Left forelimb (tissue), 1 donor: ENCODE results near the gene PDZD8.
"Not testable (repeated sequence)": the region's sequence is repeated elsewhere in the genome, so short reads cannot be mapped to it uniquely, and the experiment has no call there.

ENCODE experiments used
- DNase-seq: peaks from one replicate; pipeline ENCODE4 v3.0.0-alpha.2; 2018; ENCODE audit warnings: low spot score

PDZD8 gene

GRCh38 chr10:117348236-117348635 lies 27.0 kb downstream of the PDZD8 start:
- DNase-seq = no peak

DNA sequence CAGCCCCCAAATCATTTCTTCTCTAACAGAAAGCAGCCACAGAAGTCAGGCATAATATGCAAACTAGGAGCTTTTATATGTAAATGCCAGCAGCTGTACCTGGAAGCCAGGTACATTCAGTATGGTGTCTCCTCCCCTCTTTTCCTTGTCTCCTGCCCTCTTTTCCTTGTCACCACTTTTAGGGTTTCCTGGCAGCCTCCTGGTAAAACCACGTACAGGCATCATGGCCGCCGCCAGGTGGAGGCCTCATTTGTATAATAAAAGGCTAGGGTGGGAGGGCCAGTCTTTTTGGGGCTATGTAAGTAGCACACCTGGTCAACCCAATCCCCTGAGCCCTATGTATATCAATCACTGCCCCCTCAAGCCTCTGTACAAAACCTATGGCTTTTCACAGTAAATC lies 28.7 kb downstream of the PDZD8 start:
- no peak for DNase-seq

- DNase-seq = no peak
Measured at GRCh38 chr10:117345143-117345542, 30.1 kb downstream of the PDZD8 start.

DNA sequence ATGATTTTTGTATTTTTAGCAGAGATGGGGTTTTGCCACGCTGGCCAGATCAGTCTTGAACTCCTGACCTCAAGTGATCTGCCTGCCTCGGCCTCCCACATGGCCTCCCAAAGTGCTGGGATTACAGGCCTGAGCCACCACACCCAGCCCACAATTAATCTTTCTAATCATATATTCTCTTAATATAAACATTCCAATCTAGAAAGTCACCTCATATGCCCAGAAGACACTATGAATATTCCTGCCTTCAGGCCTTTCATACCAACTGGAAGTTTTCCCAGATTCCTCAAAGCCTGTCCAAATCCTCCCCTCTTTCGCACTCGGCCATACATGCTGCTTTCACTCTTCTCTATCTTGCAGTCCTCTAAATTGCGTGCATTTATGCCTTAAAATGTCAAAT lies 32.6 kb downstream of the PDZD8 start:
- no peak for DNase-seq

- no peak for DNase-seq
Measured at GRCh38 chr10:117341061-117341460, 34.2 kb downstream of the PDZD8 start.

DNA sequence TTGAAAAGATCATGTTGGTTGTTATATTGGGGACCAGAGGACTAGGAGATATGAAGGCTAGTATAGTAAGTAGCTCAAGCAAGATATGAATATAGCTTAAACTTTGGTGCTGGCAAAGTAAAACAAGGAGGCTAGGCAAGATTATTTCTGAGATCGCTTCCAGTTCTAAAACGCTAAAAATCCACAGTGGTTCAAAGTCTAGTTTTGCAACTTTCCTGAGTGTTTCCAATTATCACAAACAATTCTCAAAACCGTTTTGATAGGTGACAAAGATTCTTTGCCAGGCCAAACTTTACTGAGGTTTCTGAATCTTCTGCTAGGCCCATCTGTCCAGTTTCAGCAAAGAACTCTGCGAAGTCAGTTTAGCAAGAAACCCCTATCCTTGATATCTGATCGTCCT lies 35.3 kb downstream of the PDZD8 start:
- no peak for DNase-seq

GRCh38 chr10:117339578-117339977 lies 35.7 kb downstream of the PDZD8 start:
- no peak for DNase-seq

DNA sequence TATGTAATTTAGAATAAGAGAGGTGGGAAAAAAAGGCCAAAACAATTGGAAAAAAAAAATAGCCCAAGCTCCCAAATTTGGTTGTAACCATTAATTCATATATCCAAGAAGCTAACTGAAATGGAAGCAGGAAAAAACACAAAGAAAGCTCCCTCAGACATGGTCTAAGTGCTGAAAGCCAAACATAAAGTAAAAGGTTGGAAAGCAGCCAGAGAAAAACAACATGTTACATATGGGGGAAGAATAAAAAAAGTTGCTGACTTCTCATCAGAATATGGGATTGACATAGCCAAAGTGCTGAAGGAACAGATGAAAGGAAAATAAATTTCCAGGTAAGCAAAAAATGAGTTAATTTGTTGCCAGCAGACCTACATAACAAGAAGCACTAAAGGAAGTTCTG lies 40.3 kb downstream of the PDZD8 start:
- no peak for DNase-seq

- DNase-seq = no peak
Measured at GRCh38 chr10:117334066-117334465, 41.2 kb downstream of the PDZD8 start.

DNA sequence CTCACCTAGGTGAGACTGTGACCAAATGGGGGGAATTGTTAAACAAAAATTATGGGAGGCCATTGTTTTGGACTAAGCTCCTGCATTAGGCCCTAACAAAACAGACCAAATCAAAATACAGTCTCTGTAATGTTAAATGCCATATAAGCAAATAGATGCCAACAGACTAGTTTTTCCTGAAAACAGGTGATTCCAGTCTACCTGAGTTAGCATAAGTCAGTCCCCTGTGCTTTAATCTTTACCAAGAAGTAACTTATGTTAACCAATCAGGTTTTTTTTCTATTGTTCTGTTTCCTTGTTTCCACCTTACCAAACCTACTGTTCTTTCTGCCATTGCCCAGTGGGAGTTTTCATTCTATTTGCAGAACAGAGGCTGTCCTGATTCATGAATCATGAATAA lies 48.0 kb downstream of the PDZD8 start:
- DNase-seq = no peak

DNA sequence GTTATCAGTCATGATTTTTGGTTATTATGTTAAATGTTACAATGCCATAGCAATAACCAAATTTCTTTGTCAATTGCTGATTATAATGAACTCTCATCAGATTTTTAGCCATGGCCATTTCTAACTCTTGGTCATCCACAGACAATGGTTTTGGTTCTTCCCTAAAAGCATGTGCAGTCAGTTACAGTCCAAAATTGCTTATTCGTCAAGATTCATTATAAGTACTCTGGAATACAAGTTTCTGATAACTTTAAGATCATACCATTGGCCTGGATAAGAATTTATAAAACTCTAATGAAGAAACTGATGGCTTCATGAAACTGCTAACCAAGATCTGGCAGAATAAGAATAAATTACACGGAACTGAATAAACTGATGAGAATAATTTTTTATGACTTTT lies 50.9 kb downstream of the PDZD8 start:
- DNase-seq = no peak

DNA sequence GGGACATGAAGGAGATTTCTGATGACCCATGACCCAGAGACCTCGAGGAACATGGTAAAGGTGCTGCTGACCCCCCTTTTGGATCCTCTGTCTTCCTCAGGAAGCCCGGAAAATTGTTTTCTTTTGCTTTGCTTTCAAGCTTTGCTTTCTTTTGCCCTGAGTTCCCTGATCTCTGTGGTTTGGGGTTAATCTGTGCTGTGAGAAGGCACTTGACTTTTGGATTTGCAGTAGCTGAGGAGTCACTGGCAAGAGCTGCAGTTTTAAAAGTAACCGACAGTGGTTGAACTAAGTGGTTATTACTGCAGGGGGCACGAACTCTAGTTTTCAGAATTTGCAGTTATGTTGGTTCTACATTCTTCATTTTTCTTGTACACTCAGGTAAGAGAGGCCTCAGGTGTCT lies 53.0 kb downstream of the PDZD8 start:
- DNase-seq = no peak

- no peak for DNase-seq
Measured at GRCh38 chr10:117320050-117320665, 55.1 kb downstream of the PDZD8 start.

DNA sequence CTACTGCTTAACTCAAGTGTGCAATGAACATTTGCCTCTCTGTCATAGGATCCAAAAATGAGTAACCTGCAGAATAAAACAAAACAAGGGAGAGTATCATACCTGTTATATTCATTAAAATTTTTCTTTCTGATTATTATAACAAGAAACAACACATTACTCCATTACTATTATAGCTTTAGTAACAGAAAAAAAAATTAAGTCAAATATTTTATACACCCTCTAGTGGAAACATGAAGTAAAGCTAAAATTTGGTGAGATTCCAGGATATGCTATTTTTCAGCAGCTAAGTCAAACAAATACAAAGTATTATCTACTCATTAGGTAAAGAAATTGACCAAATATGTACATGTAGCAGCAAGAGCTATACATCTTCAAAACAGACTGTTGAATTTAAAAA lies 56.3 kb downstream of the PDZD8 start:
- no peak for DNase-seq

- DNase-seq = no peak
Measured at GRCh38 chr10:117316701-117317100, 58.5 kb downstream of the PDZD8 start.

GRCh38 chr10:117313641-117314040 lies 61.6 kb downstream of the PDZD8 start:
- DNase-seq = no peak

GRCh38 chr10:117312430-117312829 lies 62.8 kb downstream of the PDZD8 start:
- DNase-seq = no peak

DNA sequence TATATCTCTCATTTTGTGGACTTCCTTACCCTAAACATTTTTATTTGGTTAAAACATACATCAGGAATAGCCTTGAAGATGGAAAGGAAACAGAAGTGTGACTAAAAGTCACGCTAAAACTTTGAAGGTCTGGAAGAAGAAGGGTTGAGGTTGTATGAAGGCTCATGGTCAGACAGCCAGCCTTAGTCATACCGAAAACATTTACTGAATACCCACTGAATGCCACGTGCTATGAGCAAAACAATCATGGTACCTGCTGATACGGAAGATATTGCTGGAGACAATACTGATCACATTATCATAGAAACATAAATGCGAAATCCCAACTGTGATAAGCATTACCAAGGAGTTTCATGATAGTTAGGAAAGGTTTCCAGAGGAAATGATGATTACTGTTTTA lies 64.0 kb downstream of the PDZD8 start:
- no peak for DNase-seq

GRCh38 chr10:117306674-117307073 lies 68.6 kb downstream of the PDZD8 start:
- DNase-seq = no peak

- DNase-seq = not testable (repeated sequence)
Measured at GRCh38 chr10:117303451-117303850, 71.8 kb downstream of the PDZD8 start.

- no peak for DNase-seq
Measured at GRCh38 chr10:117300671-117301070, 74.6 kb downstream of the PDZD8 start.

GRCh38 chr10:117299435-117299834 lies 75.8 kb downstream of the PDZD8 start:
- DNase-seq = no peak

DNA sequence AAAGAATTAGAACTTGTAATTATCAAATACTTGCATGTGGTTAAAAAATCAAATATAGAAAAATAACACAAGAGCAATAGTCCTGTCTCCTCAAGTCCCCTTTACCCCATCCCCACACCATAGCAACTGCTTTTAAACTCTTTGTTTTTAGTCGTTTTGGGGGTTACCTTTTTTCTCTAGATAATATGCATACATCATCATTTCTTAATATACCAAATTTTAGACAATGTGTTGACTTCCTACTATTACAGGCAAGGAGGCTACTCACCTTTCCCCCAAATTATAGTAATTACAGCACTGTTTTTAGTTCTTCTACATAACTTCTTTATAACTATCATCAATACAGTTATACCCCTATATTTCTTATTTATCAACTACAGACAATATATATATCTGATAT lies 77.0 kb downstream of the PDZD8 start:
- DNase-seq = no peak

GRCh38 chr10:117294735-117295134 lies 80.5 kb downstream of the PDZD8 start:
- DNase-seq = no peak
